ENCODE measurements around the gene NHS. TPM values are rescaled to one million over a fixed set of nuclear protein-coding genes. Genes with fewer than 3 reads are reported as not detected.
A peak's percentile ranks its signal among the peaks of the same experiment; 100 is the strongest.

The NHS gene
- total RNA-seq, 1 donor from 2014 or later = 6.6 TPM

DNA sequence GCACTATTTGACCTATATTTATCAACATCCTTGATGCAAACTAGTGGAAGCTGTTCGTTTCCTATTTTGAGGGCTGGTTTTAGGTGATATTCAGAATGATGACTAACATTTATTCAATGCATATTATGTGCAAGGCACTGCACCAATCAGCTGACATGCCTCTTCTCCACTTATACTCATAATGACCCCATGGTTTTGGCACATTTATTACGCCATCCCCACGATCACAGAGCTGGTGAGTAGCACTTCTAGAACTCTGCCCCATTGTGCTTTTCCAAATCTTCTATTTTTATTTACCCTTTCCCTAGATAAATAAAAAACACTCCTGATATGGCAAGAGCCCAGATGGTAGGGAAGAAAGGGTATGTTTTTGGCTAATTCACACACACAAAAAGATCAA is 375.4 kb downstream of the NHS start:
- Mint-ChIP-seq H3K4me3 (ENCODE audit: unreplicated experiment) (no peak overlapping the region), H3K9me3 (ENCODE audit: unreplicated experiment) (no peaks in the 10 kb centered on the region), H3K27ac (ENCODE audit: unreplicated experiment) (no peak overlapping the region), H3K27me3 (ENCODE audit: low read depth, unreplicated experiment) (peaks cover 3% of the 10 kb centered on the region), H3K4me1 (ENCODE audit: low read depth, unreplicated experiment) (no peaks in the 10 kb centered on the region), H3K36me3 (ENCODE audit: low read depth, unreplicated experiment) (no peaks in the 10 kb centered on the region)
- Histone ChIP-seq H3K4me3 (ENCODE audit: insufficient read depth, low read depth, low read length) (no peak overlapping the region), H3K9ac (ENCODE audit: low read length) (no peak overlapping the region), H3K36me3 (ENCODE audit: insufficient read depth, low read length) (peaks cover 3% of the 10 kb centered on the region), H3K27ac (ENCODE audit: low read depth, low read length) (no peak overlapping the region), H3K4me1 (ENCODE audit: insufficient read depth, low read length) (no peaks in the 10 kb centered on the region), H4K20me1 (ENCODE audit: insufficient read depth, low read length) (no peaks in the 10 kb centered on the region), H3K79me2 (ENCODE audit: insufficient read depth, low read length) (no peaks in the 10 kb centered on the region), H3K4me2 (ENCODE audit: low read length) (no peak overlapping the region), H3K9me3 (ENCODE audit: insufficient read depth, low read depth, low read length) (no peaks in the 10 kb centered on the region), H3K27me3 (ENCODE audit: insufficient read depth, low read length) (no peaks in the 10 kb centered on the region), H2AFZ (ENCODE audit: low read depth, low read length) (no peak overlapping the region)
- FAIRE-seq (peak; percentile 32), DNase-seq (ENCODE audit: low read depth) (no peak)
- TF ChIP-seq EZH2 (IDR thresholded peaks at IDR 0.05; ENCODE audit: insufficient read depth, low read length) = no peak
- TF ChIP-seq, protein P1, sequence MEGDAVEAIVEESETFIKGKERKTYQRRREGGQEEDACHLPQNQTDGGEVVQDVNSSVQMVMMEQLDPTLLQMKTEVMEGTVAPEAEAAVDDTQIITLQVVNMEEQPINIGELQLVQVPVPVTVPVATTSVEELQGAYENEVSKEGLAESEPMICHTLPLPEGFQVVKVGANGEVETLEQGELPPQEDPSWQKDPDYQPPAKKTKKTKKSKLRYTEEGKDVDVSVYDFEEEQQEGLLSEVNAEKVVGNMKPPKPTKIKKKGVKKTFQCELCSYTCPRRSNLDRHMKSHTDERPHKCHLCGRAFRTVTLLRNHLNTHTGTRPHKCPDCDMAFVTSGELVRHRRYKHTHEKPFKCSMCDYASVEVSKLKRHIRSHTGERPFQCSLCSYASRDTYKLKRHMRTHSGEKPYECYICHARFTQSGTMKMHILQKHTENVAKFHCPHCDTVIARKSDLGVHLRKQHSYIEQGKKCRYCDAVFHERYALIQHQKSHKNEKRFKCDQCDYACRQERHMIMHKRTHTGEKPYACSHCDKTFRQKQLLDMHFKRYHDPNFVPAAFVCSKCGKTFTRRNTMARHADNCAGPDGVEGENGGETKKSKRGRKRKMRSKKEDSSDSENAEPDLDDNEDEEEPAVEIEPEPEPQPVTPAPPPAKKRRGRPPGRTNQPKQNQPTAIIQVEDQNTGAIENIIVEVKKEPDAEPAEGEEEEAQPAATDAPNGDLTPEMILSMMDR (IDR thresholded peaks at IDR 0.05; ENCODE audit: insufficient read depth, low read depth, low read length) = no peak

DNA sequence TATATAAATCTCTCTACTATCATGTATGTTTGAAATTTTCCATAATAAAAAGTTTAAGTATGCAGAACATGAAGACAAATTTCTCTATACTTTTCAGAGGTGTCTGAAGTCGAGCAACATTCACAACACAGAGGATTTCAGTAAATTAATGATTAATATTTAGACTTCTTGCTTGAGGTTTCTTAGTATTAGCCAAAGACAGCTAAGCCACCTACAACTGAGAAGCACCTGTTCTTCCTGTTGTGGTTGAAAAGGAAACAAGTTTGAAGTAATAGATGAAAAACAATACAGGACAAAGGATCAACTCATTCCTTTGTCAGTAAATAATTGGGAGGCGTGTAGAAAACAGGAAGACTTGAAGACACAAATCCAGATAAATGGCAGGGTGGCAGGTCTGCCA is 383.4 kb downstream of the NHS start:
- Histone ChIP-seq H2AFZ (ENCODE audit: low read depth, low read length) (no peak overlapping the region), H3K27me3 (ENCODE audit: insufficient read depth, low read length) (no peaks in the 10 kb centered on the region), H3K9me3 (ENCODE audit: insufficient read depth, low read depth, low read length) (no peaks in the 10 kb centered on the region), H3K4me1 (ENCODE audit: insufficient read depth, low read length) (no peaks in the 10 kb centered on the region), H4K20me1 (ENCODE audit: insufficient read depth, low read length) (no peaks in the 10 kb centered on the region), H3K4me3 (ENCODE audit: insufficient read depth, low read depth, low read length) (no peak overlapping the region), H3K27ac (ENCODE audit: low read depth, low read length) (no peak overlapping the region), H3K4me2 (ENCODE audit: low read length) (no peak overlapping the region), H3K36me3 (ENCODE audit: insufficient read depth, low read length) (no peaks in the 10 kb centered on the region), H3K79me2 (ENCODE audit: insufficient read depth, low read length) (no peaks in the 10 kb centered on the region), H3K9ac (ENCODE audit: low read length) (no peak overlapping the region)
- Mint-ChIP-seq H3K27ac (ENCODE audit: unreplicated experiment) (no peak overlapping the region), H3K4me1 (ENCODE audit: low read depth, unreplicated experiment) (no peaks in the 10 kb centered on the region), H3K9me3 (ENCODE audit: unreplicated experiment) (no peaks in the 10 kb centered on the region), H3K4me3 (ENCODE audit: unreplicated experiment) (no peak overlapping the region), H3K36me3 (ENCODE audit: low read depth, unreplicated experiment) (no peaks in the 10 kb centered on the region), H3K27me3 (ENCODE audit: low read depth, unreplicated experiment) (peaks cover 6% of the 10 kb centered on the region)
- TF ChIP-seq, protein P1 (IDR thresholded peaks at IDR 0.05; ENCODE audit: insufficient read depth, low read depth, low read length) = no peak
- TF ChIP-seq EZH2 (IDR thresholded peaks at IDR 0.05; ENCODE audit: insufficient read depth, low read length) = no peak
- peak; percentile 49 for FAIRE-seq
- DNase-seq (ENCODE audit: low read depth) = no peak

DNA sequence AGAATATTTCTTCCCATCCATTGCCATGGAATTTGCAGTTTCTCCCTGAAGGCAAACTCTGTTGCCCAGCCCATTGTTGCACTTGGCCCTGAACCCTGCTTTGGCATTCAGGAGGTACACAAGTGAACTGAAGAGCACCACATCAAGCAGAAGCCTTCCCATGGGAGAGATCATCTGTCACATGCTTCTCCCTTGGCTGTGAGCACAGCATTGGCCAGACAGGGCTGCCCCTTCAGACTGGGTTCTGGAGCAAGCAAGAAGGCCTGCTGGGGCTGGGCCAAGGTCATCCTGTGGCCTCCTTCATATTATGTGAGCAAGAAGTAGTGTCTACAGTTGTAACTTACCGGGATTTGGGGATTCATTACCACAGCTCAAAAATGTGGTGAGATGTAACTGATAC is 385.0 kb downstream of the NHS start:
- Mint-ChIP-seq H3K36me3 (ENCODE audit: low read depth, unreplicated experiment) (no peaks in the 10 kb centered on the region), H3K4me3 (ENCODE audit: unreplicated experiment) (no peak overlapping the region), H3K27me3 (ENCODE audit: low read depth, unreplicated experiment) (peaks cover 6% of the 10 kb centered on the region), H3K4me1 (ENCODE audit: low read depth, unreplicated experiment) (no peaks in the 10 kb centered on the region), H3K27ac (ENCODE audit: unreplicated experiment) (peak overlapping the region; percentile 34), H3K9me3 (ENCODE audit: unreplicated experiment) (no peaks in the 10 kb centered on the region)
- Histone ChIP-seq H3K9me3 (ENCODE audit: insufficient read depth, low read depth, low read length) (no peaks in the 10 kb centered on the region), H3K36me3 (ENCODE audit: insufficient read depth, low read length) (no peaks in the 10 kb centered on the region), H3K4me3 (ENCODE audit: insufficient read depth, low read depth, low read length) (no peak overlapping the region), H3K9ac (ENCODE audit: low read length) (no peak overlapping the region), H3K27me3 (ENCODE audit: insufficient read depth, low read length) (no peaks in the 10 kb centered on the region), H3K27ac (ENCODE audit: low read depth, low read length) (no peak overlapping the region), H3K4me2 (ENCODE audit: low read length) (no peak overlapping the region), H3K79me2 (ENCODE audit: insufficient read depth, low read length) (no peaks in the 10 kb centered on the region), H4K20me1 (ENCODE audit: insufficient read depth, low read length) (no peaks in the 10 kb centered on the region), H2AFZ (ENCODE audit: low read depth, low read length) (no peak overlapping the region), H3K4me1 (ENCODE audit: insufficient read depth, low read length) (no peaks in the 10 kb centered on the region)
- FAIRE-seq (no peak), DNase-seq (ENCODE audit: low read depth) (no peak)
- no peak for TF ChIP-seq EZH2 (IDR thresholded peaks at IDR 0.05; ENCODE audit: insufficient read depth, low read length)
- TF ChIP-seq, protein P1 (IDR thresholded peaks at IDR 0.05; ENCODE audit: insufficient read depth, low read depth, low read length) = no peak
